Activated naive CD8-positive, alpha-beta T cell (primary cell): ENCODE data around the gene PHIP.
"Not testable (repeated sequence)": the region's sequence is repeated elsewhere in the genome, so short reads cannot be mapped to it uniquely, and the experiment has no call there.

Experiments
- H3K27ac Mint-ChIP-seq: one replicate; pipeline ENCODE4 v1.8.0; 2021; ENCODE audit warnings: mixed read lengths
- H3K27me3 Mint-ChIP-seq: one replicate; pipeline ENCODE4 v1.8.0; 2021; ENCODE audit warnings: mixed read lengths
- H3K36me3 Mint-ChIP-seq: one replicate; pipeline ENCODE4 v1.8.0; 2021; ENCODE audit warnings: mixed read lengths
- H3K4me1 Mint-ChIP-seq: one replicate; pipeline ENCODE4 v1.8.0; 2021; ENCODE audit warnings: low read depth, mixed read lengths
- H3K4me3 Mint-ChIP-seq: one replicate; pipeline ENCODE4 v1.8.0; 2021; ENCODE audit warnings: mild to moderate bottlenecking, mixed read lengths
- H3K9me3 Mint-ChIP-seq: one replicate; pipeline ENCODE4 v1.8.0; 2021; ENCODE audit warnings: low read depth, mixed read lengths

Gene PHIP

GRCh38 chr6:79078075-79078969 is at the start of gene PHIP:
Gene PHIP, minus strand, starts transcription at chr6:79078254. Its CDS starts 186 bp downstream, at chr6:79078068.
- Mint-ChIP-seq H3K4me1 (peaks cover 39% of the 10 kb centered on the region), H3K27me3 (peaks cover 13% of the 10 kb centered on the region), H3K9me3 (no peaks in the 10 kb centered on the region), H3K36me3 (peaks cover 6% of the 10 kb centered on the region), H3K27ac (peak within 1 kb of the TSS; percentile 96), H3K4me3 (peak within 1 kb of the TSS; percentile 97)

DNA sequence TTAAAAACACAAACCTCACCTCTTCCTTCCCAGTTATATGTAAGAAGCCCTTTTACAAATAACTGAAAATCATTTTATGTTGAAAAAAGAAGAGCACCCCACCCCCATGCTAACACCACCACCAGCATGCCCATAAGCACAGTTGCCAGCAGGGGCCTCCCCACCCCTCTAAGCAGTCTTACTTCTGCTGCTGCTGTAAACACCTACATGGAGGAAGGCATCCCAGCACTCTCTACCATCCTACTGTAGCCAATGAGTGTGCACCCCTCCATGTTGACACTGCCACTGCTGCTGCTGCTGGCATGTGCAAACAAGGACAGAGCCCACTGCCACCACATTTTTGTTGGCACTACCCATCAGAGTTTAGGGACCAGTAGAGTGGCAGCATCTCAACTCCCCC is 49.6 kb upstream of the PHIP start:
- Mint-ChIP-seq H3K27ac (no peak overlapping the region), H3K9me3 (peaks cover 8% of the 10 kb centered on the region), H3K4me3 (no peak overlapping the region), H3K36me3 (no peaks in the 10 kb centered on the region), H3K4me1 (no peaks in the 10 kb centered on the region), H3K27me3 (peaks cover 3% of the 10 kb centered on the region)

- Mint-ChIP-seq H3K27me3 (peaks cover 6% of the 10 kb centered on the region), H3K4me3 (no peak overlapping the region), H3K27ac (no peak overlapping the region), H3K9me3 (peaks cover 3% of the 10 kb centered on the region), H3K36me3 (peaks cover 2% of the 10 kb centered on the region), H3K4me1 (no peaks in the 10 kb centered on the region)
Observed at GRCh38 chr6:79119217-79119616, 41.2 kb upstream of the PHIP start.

DNA sequence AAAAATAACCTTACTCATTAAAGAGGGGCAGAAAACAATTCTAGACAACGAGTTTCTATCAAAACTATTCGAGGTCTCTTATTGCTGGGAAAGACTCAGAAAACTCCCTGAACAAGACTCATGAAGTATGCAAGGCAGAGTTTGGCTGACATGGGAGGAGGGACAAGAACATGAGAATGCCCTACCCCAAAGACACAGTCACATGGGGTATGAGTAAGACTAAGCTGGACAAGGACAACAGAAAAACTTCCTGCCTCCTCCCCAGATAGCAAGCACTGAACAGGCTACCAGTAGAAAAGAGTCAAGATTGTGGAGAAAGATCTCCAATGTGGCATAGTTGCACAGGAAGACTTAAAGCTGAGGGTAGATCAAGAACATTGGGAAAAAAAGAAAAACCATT is 39.7 kb upstream of the PHIP start:
- H3K27me3 Mint-ChIP-seq, result peaks cover 7% of the 10 kb centered on the region
- no peaks in the 10 kb centered on the region for H3K9me3 Mint-ChIP-seq
- peaks cover 2% of the 10 kb centered on the region for H3K36me3 Mint-ChIP-seq
- H3K4me1 Mint-ChIP-seq, result no peaks in the 10 kb centered on the region
- H3K27ac Mint-ChIP-seq, result no peak overlapping the region
- H3K4me3 Mint-ChIP-seq, result no peak overlapping the region

GRCh38 chr6:79115553-79116182 is 37.6 kb upstream of the PHIP start:
- no peaks in the 10 kb centered on the region for H3K4me1 Mint-ChIP-seq
- no peak overlapping the region for H3K4me3 Mint-ChIP-seq
- H3K9me3 Mint-ChIP-seq, result no peaks in the 10 kb centered on the region
- H3K36me3 Mint-ChIP-seq, result no peaks in the 10 kb centered on the region
- H3K27ac Mint-ChIP-seq, result no peak overlapping the region
- H3K27me3 Mint-ChIP-seq, result peaks cover 7% of the 10 kb centered on the region

GRCh38 chr6:79111549-79111948 is 33.5 kb upstream of the PHIP start:
- H3K27ac Mint-ChIP-seq, result no peak overlapping the region
- no peaks in the 10 kb centered on the region for H3K36me3 Mint-ChIP-seq
- peaks cover 8% of the 10 kb centered on the region for H3K27me3 Mint-ChIP-seq
- no peaks in the 10 kb centered on the region for H3K4me1 Mint-ChIP-seq
- H3K4me3 Mint-ChIP-seq, result no peak overlapping the region
- no peaks in the 10 kb centered on the region for H3K9me3 Mint-ChIP-seq

DNA sequence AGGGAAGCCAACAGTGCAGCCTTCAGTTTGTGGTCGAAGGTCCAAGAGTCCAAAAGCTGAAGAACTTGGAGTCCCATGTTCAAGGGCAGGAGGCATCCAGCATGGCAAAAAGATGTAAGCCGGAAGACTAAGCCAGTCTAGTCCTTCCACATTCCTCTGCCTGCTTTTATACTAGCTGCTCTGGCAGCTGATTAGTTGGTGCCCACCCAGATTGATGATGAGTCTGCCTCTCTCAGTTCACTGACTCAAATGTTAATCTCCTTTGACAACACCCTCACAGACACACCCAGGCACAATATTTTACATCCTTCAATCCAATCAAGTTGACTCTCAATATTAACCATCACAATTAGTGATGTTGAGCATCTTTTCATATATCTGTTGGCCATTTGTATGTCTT is 23.1 kb upstream of the PHIP start:
- peaks cover 3% of the 10 kb centered on the region for H3K9me3 Mint-ChIP-seq
- peaks cover 7% of the 10 kb centered on the region for H3K36me3 Mint-ChIP-seq
- H3K27me3 Mint-ChIP-seq, result peaks cover 21% of the 10 kb centered on the region
- H3K4me1 Mint-ChIP-seq, result no peaks in the 10 kb centered on the region
- no peak overlapping the region for H3K4me3 Mint-ChIP-seq
- no peak overlapping the region for H3K27ac Mint-ChIP-seq

DNA sequence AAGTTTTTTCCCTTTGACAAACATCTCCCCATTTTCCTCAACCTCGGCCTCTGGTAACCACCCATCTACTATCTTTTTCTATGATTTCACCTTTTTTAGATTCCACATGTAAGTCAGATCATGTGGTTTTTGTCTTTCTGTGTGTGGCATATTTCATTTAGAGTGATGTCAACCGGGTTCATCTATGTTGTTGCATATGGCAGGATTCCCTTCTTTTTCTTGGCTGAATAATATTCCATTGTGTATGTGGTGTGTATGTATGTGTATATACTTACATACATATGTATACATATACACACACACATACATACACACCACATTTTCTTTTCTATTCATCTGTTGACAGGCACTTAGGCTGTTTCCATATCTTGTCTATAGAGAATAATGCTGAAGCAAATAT is 22.2 kb upstream of the PHIP start:
- H3K27ac Mint-ChIP-seq, result no peak overlapping the region
- no peak overlapping the region for H3K4me3 Mint-ChIP-seq
- no peaks in the 10 kb centered on the region for H3K4me1 Mint-ChIP-seq
- peaks cover 21% of the 10 kb centered on the region for H3K27me3 Mint-ChIP-seq
- H3K36me3 Mint-ChIP-seq, result peaks cover 7% of the 10 kb centered on the region
- H3K9me3 Mint-ChIP-seq, result peaks cover 3% of the 10 kb centered on the region

GRCh38 chr6:79094938-79095337 is 16.9 kb upstream of the PHIP start:
- Mint-ChIP-seq H3K36me3 (no peaks in the 10 kb centered on the region), H3K27me3 (peaks cover 10% of the 10 kb centered on the region), H3K4me3 (no peak overlapping the region), H3K4me1 (no peaks in the 10 kb centered on the region), H3K27ac (no peak overlapping the region), H3K9me3 (no peaks in the 10 kb centered on the region)

- H3K9me3 Mint-ChIP-seq, H3K4me1 Mint-ChIP-seq, H3K27ac Mint-ChIP-seq, H3K36me3 Mint-ChIP-seq, H3K4me3 Mint-ChIP-seq, H3K27me3 Mint-ChIP-seq: not testable (repeated sequence)
Observed at GRCh38 chr6:79091801-79092200, 13.7 kb upstream of the PHIP start.

DNA sequence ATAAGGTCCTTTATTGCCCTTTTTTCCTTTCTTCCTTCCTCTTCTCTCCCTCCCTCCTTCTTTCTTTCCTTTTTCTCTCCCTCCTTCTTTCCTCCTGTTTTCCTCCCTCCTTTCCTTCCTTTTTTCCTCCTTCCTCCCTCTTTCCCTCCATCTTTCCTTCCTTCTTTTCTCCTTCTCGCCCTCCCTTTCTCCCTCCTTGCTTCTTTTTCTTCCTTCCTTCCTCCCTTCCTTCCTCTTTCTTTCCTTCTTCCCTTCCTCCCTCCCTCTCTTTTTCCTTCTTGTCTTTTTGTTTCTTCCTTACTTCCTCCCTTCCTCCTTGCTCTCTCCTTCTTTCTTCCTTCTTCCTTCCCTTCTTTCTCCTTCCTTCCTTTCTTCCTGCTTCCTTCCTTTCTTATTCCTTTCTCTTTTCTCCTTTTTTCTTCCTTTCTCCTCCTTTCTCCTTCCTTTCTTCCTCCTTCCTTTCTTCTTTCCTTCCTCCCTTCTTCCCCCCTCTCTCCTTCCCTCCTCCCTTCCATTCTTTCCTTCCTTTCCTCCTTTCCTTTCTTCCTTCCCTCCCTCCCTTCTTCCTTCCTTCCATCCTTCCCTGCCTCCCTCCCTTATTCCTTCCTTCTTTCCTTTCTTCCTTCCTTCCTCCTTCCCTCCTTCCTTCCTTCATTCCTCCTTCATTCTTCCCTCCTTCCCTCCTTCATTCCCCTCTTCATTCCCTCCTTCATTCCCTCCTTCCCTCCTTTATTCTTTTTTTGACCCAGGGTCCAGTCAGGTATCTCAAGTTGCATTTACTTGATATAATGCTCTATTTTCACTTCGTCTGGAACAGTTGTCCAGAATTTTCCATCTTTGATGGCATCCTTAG is 11.7 kb upstream of the PHIP start:
- Mint-ChIP-seq H3K36me3 (no peaks in the 10 kb centered on the region), H3K4me1 (no peaks in the 10 kb centered on the region), H3K9me3 (no peaks in the 10 kb centered on the region), H3K4me3 (no peak overlapping the region), H3K27ac (no peak overlapping the region), H3K27me3 (peaks cover 8% of the 10 kb centered on the region)

GRCh38 chr6:79084693-79085092 is 6.6 kb upstream of the PHIP start:
- Mint-ChIP-seq H3K27me3 (peaks cover 21% of the 10 kb centered on the region), H3K9me3 (no peaks in the 10 kb centered on the region), H3K36me3 (peaks cover 3% of the 10 kb centered on the region), H3K4me3 (no peak overlapping the region), H3K4me1 (peaks cover 2% of the 10 kb centered on the region), H3K27ac (no peak overlapping the region)

- no peaks in the 10 kb centered on the region for H3K9me3 Mint-ChIP-seq
- no peak overlapping the region for H3K4me3 Mint-ChIP-seq
- peaks cover 3% of the 10 kb centered on the region for H3K36me3 Mint-ChIP-seq
- H3K27me3 Mint-ChIP-seq, result peaks cover 21% of the 10 kb centered on the region
- peaks cover 11% of the 10 kb centered on the region for H3K4me1 Mint-ChIP-seq
- H3K27ac Mint-ChIP-seq, result no peak overlapping the region
Observed at GRCh38 chr6:79082304-79082703, 4.2 kb upstream of the PHIP start.

- Mint-ChIP-seq H3K36me3 (peaks cover 3% of the 10 kb centered on the region), H3K27ac (no peak overlapping the region), H3K4me1 (peaks cover 11% of the 10 kb centered on the region), H3K4me3 (no peak overlapping the region), H3K9me3 (no peaks in the 10 kb centered on the region), H3K27me3 (peaks cover 21% of the 10 kb centered on the region)
Observed at GRCh38 chr6:79081663-79082062, 3.6 kb upstream of the PHIP start.

DNA sequence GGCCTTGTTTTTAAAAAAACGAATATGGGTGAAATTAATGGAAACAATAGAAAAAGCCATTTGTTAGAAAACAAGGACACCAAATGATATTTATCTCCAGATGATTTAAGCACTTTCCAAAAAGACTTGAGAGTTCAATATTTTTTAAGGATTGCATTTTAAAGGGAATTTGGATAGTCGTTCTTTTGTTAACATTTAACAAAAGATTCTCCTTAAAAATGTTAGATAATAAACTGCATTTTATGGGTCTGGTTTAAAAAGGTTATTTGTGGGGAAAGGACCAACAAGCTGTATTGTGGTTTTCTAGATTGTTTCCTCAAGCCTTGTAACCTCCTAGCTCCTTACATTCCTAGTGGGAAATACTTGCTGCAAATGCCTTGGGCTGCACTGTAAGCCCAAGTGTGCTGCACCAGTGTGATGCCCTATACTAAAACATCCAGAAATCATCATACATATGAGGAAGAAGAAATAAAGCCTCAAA is 1.5 kb upstream of the PHIP start:
- Mint-ChIP-seq H3K36me3 (peaks cover 6% of the 10 kb centered on the region), H3K4me1 (peaks cover 30% of the 10 kb centered on the region), H3K9me3 (no peaks in the 10 kb centered on the region), H3K27me3 (peaks cover 21% of the 10 kb centered on the region), H3K4me3 (peak overlapping the region; percentile 97), H3K27ac (peak overlapping the region; percentile 96)
